GM12891 (cell line): Measurements from ENCODE around the gene TH.

Source experiments
- POLR2A ChIP-seq: IDR thresholded peaks from 2 replicates; pipeline ENCODE4 v1.6.1; 2011; ENCODE audit warnings: low read depth, low read length, control low read depth
- POLR2AphosphoS5 ChIP-seq: IDR thresholded peaks from 2 replicates; pipeline ENCODE4 v1.6.1; 2011; ENCODE audit warnings: low read depth, low read length, control low read depth
- TAF1 ChIP-seq: IDR thresholded peaks from 2 replicates; pipeline ENCODE4 v1.6.1; 2011; ENCODE audit warnings: low read depth, low read length, control low read depth

DNA sequence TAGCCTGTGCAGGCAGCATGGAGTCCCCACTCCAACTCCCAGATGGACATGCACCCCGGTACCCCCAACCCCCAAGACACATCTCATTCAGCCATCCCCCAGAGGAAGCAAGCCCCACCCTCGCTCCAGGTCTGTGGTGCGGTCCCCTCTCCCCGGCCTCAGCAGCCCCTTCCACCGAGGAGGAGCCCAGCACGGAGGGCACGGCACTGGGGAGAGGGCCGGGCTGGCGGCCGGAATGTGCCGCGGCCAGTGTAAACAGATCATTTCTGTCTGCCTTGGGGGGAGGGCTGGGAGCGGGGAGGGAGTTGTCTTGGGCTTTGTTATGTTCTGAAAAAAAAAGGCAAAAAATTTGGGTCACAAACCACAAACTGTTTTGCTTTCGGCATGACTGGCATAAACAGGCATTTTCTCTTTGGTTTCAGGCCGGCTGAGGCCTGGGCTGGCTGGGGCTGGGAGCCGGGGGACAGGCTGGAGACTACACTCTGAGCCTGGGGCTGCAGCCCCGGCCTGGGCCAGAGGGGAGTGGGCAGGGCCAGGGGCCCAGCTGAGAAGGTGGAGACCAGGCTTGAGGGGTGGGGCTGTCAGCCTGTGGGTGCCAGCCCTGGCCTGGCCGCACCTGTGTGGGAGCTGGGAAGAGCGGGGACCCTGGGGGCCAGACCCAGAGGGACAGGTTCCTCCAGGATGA is 49.3 kb downstream of the TH start:
- no peak for TF ChIP-seq POLR2A
- TF ChIP-seq TAF1: no peak
- TF ChIP-seq POLR2AphosphoS5: no peak
